RPMI7951 (cell line): Measurements from ENCODE around the gene GPX4. TPM values are rescaled to one million over a fixed set of nuclear protein-coding genes. Genes with fewer than 3 reads are reported as not detected.

Experiments
- DNase-seq: peaks from one replicate; pipeline ENCODE4 v3.0.0-alpha.2; 2012; ENCODE audit warnings: low read depth
- total RNA-seq: library from RNA; depleted of rRNA; stranded (reverse); fragments of >200 nt; shearing (Covaris generic); gene quantifications from 2 replicates; pipeline ENCODE4 v1.2.3, GENCODE V29; 2014

The GPX4 gene
- total RNA-seq, 1 experiment from 2014 or later = 386 TPM

DNA sequence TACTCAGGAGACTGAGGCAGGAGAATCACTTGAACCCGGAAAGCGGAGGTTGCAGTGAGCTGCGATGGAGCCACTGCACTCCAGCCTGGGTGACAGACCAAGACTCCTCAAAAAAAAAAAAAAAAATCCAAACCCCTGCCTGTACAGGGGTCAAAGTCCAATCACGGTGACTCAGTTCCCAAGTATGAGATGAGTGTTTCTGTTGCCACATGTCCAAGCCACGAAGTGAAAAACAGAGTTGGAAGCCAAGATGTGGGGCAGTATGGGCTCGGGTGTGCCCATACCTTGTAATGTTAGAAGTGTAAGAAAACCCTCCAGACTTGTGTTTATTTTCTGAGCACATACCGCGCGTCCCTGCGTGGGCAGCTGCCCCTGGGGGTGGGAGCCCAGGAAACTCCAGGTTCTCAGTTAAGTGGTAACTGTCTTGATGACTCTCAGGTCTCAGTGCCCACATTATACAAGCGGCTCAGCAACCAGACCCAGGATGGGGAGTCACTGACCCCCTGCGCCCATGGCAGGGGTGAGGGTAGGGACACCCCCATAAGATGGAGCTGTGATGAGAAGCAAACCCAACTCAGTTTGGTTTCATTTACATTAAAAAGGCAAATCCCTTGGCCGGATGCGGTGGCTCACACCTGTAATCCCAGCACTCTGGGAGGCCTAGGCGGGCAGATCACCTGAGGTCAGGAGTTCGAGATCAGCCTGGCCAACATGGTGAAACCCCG, 1.2 kb upstream of the GPX4 start:
- DNase-seq = peak; percentile 100

DNA sequence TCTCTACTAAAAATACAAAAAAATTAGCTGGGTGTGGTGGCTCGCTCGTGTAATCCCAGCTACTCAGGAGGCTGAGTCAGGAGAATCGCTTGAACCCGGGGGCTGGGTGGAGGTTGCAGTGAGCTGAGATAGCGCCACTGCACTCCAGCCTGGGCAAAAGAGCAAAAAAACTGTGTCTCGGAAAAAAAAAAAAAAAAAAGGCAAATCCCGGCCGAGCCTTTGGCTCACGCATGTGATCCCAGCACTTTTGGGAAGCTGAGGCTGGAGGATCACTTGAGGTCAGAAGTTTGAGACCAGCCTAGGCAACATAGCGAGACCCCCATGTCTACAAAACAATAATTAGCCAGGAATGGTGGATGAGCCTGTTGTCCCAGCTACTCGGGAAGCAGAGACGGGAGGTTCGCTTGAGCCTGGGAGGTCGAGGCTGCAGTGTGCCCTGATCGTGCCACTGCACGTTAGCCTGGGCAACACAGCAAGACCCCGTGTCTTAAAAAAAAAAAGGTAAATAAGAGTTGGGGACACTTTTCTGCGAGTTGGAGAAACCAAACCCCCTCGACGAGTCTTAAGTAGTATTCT, 574 bp upstream of the GPX4 start:
- no peak for DNase-seq

DNA sequence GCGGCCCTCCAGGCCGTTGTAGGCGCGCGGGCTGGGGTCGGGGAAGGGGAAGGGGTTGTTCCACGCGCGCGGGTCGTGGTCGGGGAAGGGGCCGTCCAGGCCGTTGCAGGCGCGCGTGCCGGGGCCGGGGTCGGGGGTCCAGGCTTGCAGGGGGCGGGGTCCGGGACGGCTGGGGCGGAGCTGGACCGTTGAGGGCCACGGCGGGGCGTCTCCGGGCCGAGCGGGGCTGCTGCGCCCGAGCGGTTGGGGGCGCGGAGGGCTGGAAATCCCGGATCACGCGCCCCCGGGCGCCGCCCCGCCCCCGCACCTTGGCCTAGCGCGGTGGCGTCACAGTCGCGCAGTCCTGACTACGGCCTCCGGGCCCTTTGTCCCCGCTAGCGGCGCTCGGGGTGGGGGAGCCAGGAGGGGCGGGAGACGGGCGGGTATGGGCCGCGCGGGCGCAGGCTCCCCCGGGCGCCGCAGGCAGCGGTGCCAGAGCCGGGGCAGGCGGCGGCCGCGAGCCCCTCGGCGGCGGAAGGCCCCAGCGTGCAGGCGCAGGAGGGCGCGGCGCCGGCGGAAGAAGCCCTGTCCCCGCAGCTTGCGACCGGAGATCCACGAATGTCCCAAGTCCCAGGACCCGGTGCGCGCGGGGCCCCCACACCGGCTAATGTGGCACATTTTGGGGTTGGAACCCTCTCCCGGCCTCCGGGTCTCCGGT, 665 bp downstream of the GPX4 start:
- peak; percentile 73 for DNase-seq

DNA sequence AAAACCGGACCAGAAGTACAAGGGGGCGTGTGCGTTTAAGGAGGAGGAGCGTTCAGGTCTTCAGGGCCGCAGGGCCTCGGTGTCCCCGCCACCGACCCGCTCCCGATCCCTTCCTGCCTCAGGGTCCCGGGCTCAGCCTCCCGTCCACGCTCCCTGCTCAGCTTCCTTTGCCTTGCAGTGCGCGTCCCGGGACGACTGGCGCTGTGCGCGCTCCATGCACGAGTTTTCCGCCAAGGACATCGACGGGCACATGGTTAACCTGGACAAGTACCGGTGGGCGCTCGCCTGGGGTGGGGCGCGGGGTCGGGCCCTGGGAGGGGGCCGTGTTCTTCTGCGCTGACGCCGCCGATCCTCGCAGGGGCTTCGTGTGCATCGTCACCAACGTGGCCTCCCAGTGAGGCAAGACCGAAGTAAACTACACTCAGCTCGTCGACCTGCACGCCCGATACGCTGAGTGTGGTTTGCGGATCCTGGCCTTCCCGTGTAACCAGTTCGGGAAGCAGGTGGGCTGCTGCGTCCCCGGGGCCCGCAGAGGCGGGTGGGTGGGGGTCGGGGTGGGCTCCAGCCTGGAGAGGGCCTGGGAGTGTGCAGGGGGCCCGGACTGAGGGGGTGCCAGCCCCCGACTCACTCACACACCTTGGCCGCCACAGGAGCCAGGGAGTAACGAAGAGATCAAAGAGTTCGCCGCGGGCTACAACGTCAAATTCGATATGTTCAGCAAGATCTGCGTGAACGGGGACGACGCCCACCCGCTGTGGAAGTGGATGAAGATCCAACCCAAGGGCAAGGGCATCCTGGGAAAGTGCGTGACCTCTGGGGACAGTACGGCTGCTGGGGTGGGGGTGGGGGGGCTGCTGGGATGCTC, 1.4 kb downstream of the GPX4 start:
- DNase-seq = peak; percentile 44

DNA sequence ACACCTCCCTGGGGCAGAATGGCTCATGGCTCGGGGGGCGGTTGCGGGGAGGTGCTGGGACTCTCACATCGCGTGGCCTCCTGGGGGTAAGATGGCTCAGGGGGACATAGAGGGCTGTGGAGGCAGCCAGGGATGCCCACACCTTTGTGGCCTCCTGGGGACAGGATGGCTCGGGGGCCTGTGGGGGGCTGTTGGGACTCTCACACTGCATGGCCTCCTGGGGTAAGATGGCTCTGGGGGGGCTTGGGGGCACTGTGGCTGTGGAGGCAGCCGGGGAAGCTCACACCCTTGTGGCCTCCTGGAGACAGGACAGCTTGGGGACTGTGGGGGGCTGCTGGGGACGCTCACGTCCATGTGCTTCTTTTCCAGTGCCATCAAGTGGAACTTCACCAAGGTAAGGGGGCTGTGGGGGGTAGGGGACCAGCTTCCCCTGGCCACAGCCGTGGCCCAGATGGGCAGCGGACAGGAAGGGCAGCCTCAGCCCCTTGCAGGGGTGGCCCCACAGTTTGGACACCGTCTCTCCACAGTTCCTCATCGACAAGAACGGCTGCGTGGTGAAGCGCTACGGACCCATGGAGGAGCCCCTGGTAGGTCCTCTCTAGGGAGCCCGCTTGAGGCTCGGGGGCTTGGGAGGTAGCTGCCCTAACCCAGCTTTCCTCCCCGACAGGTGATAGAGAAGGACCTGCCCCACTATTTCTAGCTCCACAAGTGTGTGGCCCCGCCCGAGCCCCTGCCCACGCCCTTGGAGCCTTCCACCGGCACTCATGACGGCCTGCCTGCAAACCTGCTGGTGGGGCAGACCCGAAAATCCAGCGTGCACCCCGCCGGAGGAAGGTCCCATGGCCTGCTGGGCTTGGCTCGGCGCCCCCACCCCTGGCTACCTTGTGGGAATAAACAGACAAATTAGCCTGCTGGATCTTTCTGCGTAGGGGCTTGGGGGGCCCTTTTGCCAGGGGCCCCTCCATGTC, 2.4 kb downstream of the GPX4 start:
- DNase-seq = no peak

DNA sequence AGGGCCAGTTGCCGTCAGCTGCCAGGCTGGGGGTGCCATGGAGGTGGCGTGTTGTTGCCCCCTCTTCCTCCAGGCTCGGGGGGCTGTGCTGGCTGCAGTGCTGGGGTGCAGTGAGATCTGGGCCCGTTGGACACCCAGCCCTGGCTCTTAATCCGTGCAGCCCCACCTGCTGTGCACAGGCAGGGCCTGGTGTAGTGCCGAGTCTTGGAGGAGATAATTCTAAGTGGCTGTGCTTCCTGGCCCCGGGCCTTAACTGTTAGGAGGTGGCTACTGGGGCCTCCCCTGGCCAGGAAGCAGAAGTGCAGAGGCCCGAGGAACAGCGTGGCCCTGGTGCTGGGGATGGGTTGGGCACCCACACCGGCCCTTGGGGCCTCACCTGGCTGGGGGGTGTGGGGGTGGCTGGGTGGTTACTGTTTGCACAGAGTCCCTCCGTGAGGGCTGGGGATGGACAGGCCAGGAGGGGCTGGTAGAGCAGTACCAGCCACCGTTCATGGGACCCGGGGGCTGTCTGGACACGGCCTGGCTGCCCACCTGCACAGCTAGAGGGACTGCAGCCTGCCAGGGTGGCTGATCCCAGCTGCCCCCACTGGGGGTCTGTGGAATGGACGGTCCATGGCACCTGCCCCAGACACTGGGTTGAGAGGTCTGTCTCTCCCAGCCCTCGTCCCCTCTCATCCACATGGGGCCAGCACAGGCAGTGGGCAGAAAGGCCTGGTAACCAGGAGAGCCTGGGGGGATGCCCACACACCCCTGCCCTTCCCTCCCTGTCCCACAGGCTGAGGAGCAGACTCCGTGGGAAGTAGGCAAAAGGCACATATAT, 3.3 kb downstream of the GPX4 start:
- DNase-seq = peak; percentile 51

DNA sequence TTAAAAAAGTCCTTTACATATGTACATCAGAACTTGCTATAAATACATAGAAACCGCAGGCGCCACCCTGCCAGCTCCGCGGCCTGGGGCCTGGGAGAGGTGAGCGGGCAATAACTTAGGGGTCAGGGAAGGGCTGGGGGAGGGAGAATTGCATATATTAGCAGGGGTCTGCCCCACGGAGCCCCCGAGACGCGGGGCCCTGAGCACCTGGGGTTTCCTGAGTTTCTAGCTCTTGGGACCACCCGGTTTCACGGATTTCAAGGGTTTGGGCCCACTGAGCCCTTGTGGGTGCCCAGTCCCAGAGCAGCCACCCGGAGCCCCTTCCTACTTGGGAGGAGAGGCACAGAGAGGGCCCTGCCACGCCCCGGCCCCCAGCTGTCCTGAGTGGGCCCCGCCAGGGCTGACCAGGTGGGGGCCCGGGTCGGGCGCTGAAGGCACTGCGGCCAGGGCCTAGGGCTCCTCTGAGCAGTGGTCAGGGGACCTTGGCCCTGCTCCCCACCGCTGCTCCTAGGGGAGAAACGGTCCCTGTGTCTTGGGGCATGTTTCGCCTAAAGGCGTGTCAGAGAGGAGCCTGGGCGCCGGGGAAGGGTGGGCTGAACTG, 4.0 kb downstream of the GPX4 start:
- DNase-seq = no peak

DNA sequence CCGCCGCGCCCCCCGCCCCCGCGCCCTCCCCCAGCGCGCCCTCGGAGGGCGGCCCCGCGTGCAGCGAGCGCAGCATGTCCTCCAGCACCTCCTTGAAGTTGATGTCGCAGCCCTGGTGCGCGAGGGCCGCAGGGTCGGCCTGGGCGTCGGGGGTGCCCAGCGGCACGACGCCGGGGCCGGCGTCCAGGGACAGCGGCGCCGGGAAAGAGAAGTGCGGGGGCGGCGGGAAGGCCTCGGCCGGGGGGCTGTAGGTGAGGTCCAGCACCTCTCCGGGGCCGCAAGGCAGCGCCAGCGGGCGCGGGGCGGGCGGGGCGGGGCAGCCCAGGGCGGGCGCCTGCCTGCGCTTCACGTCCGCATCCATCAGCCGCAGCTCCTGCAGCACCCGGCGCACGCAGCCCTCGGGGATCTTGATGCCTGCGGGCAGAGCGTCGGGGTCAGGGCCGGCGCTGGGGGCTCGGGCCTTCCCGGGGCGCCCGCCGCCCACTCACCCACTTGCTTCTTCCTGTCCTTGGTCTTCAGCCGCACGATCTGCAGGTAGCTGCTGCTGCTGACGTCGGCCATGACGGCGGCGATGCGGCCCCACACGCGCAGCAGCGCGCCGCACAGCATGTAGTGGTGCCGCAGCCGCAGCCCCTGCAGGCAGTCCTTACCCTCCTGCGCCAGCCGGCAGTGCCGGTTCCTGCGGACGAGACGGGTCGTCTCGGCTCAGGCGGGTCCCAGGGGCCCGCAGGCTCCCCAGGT, 4.7 kb downstream of the GPX4 start:
- DNase-seq = no peak

DNA sequence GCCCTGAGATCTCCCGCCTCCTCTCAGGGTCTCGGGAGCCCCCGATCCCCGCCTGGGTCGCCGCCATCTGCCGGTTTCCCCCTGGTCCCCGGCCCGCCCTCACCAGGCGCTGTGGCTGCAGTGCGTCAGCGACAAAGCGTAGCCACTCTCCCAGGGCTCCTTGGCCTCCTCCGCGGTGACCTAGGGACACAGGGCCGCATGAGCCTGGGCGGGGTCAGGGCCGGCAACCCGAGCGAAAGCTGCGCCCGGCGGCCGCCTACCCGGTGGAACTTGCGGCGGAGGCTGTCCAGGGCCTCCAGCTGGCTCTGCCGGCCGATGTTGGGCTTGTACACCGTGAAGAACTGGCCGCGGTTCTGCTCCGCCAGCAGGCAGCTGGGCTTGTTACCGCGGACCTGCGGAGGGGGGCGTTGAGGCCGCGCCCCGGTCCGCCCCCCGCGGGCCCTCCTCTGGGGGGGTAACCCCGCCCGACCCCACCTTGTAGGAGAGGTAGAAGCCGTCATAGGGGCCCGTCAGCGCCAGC, 5.3 kb downstream of the GPX4 start:
- DNase-seq = no peak

DNA sequence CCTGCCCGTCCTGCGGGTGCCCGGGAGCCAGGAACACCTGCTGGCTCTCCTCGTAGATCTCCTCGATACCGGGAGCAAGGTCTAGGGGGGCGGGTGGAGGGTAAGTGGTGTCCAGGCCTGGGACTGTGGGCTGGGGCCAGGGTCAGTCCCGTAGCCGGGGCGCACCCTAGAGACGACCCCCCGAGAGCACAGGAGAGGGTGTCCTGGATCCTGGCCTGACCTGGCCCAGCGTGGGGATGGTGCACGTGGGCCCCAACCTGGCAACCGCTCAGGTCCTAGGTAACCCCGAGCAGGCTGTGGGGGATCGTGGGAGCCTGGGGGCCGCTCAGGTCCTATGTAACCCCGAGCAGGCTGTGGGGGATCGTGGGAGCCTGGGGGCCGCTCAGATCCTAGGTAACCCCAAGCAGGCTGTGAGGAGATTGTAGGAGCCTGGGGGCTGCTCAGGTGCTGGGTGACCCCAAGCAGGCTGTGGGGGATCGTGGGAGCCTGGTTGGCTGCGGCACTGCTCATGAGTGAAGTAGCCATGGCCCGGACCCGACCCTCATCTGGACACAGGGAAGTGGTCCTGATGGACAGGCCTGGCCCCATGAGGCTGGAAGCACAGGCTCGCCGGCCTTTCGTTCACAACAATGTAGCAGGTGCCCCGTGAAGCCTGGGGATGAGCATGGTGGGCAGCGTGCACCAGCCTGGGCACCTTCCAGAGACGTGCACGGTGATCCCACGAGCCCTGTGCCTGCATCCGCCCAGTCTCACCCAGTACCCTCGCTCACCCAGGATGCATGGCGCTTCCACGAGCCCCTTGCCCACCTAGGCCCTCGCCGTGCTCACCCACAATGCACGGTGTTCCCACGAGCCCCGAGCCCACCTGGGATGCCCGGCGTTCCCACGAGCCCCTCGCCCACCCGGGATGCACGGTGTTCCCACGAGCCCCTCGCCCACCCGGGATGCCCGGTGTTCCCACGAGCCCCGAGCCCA, 6.2 kb downstream of the GPX4 start:
- no peak for DNase-seq

DNA sequence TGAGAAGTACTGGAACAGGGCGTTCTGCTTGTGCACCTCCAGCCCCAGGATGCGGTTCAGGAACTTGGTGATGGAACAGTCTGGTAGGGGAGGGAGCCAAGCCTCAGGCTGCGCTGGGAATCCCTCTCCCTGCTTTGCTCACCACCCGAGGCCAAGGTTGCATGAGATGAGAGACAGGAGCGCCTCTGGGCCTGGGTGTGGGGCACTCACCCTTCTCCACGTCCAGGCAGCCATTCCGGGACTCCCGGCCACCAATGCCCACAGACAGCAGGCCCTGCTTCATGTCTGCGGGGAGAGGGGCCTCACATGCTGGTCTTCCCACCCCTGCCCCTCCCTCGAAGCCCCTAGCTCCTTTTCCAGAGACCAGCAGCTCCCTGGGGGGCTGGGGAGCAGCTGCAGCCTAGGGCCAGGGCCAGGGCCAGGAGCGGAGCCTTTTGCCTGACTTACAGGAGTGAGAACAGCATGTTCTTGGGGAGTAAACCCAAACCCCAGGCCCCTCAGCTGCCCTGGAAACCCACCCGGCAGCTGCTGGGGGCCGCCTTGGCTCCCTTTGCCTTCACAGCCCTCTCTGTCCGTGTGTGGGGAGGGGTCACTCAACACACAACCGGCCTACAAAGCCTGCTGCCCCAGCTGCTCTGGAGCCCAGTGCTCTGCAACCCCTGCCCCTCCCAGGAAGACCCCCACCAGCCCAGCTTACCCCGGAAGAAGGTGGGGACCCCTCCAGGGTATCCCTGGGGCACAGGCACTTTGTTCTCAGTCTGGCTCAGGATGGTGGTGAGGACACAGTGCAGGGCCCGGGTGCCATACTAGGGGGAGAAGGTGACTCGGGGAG, 7.2 kb downstream of the GPX4 start:
- DNase-seq = no peak

DNA sequence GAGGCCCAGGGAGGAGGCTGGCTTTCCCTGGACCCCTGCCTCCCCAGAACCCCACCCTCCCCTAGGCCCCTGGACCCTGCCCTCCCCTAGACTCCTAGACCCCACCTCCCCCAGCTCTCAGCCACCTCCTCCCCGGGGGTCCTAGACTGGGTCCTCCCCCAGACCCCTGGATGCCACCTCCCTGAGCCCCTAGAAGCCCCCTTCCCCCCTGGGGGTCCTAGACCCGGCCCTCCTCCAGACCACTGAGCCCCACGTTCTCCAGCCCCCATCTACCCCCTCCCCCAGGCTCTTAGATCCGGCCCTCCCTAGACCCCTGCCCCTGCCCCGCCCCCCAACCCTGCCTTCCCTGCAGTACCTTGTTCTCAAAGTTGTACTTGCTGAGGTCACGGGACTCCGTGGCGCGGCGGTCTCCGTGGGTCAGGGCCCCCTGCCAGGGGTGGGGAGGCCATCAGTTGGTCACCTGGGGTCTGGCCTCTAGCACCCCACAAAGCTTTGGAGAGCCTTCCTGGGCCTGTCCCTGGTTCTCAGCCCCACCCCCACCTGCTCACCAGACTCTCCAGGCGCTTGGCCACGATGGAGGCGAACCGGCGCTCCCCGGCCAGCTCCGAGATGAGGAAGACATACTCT, 8.0 kb downstream of the GPX4 start:
- no peak for DNase-seq

DNA sequence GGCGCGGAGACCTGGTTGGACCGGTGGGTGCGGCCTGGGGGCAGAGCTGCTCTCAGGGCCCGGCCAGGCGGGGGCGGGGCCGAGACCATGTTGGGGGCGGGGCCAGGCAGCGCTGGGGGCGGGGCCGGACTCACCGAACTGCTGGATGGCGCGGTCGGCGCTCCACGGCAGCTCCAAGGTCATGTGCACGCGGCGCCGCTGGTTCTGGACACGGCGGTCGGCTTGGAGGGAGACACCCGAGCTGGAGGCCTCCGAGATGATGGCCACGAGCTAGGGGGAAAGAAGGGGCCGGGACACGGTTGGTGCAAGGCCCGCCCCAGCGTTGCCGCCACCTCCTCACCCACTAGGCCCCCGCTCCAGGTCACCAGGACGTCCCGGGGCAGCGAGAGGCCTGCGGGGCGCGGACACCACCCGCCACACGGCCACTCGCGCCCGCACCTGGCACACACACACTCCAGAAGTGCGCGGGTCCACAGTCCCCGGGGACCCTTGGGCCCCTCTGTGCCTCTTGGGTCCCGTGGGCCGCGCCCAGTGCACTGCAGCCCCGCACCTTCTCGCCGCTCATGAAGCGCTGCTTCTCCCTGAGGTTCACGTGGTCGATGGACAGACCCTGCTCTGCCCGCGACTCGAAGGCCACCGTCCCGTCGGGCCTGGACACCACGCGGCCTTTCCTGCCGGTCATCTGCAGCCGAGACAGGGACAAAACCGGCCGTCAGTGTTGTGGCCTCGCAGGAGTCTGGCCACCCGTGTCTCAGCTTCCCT, 8.7 kb downstream of the GPX4 start:
- DNase-seq = no peak

DNA sequence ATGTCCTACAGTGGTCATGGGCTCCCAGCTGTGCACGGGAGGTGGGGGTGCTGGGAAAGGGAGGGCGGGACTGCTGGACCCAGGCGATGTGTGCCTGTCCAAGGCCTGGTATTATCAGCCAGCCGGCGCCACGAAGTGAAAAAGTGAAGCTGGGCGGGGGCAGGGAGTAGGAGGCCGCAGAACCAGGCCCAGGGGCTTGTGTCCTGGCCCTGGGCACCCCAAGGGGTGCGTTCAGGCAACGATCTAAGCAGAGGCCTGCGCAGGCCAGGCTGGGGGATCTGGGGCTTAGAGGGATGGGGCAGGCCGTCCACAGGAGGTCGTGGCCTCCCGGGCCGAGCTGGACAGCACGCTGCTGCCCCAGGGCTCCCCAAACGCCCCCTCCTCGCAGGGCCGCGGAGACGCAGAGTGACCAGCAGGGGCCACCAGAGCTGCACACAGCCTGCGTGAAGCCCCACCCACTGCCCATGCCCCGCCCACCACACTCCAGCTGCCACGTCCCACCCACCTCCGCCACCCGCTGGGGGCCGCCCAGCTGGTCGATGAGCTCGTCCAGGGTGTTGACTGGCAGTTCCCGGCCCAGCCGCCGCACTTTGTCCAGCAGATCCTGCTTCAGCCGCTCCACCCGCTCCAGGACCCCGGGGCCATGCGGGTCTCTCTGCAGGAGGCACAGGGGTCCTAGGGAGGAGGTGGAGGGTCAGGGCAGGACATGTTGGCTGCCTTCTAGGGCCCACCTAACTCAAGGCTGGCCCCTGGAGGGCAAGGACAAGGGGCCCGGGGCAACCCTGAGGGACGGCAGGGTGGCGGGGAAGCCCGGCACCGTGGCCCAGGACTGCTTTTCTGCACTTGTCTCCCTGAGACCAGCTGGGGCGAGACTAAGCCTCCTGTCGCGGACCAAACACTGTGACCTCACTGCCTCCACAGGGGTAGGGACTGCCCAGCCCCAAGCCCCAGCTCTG, 9.5 kb downstream of the GPX4 start:
- peak; percentile 81 for DNase-seq
